ENCODE data around the gene SPTLC2.

The SPTLC2 gene

DNA sequence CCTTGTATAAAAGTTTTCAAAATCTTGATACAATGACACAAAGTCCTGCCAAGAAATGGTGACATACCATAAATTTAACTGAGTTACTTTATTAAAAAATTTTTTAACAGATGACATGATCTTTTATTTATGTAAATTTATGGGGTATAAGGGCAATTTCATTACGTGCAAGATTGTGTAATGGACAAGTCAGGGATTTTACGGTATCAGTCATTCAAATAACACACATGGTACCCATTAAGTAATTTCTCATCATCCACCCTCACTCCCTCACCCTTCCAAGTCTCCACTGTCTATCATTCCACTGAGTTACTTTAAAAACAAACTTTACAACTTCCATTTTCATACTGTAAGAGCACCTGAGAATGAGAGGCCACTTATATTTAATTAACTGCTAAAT, 37.4 kb downstream of the SPTLC2 start:
- no peaks in the 10 kb centered on the region for H3K4me1 ChIP-seq (ENCODE audit: control insufficient read depth in 1 of 2, insufficient read depth in 1 of 2, low read depth in 1 of 2, low read length in 1 of 2)
- no peak for TF ChIP-seq CTCF (IDR thresholded peaks at IDR 0.05)
- no peaks in the 10 kb centered on the region for H3K27me3 ChIP-seq
- peaks cover 38% of the 10 kb centered on the region for H3K36me3 ChIP-seq
- H3K9me3 ChIP-seq = no peaks in the 10 kb centered on the region
- H3K27ac ChIP-seq = no peak overlapping the region
- H3K4me3 ChIP-seq (ENCODE audit: low read depth in 1 of 2, low read length in 1 of 2) = no peak overlapping the region

GRCh38 chr14:77574446-77575115, 41.9 kb downstream of the SPTLC2 start:
- Histone ChIP-seq H3K4me1 (ENCODE audit: control insufficient read depth in 1 of 2, insufficient read depth in 1 of 2, low read depth in 1 of 2, low read length in 1 of 2) (no peaks in the 10 kb centered on the region), H3K36me3 (peaks cover 48% of the 10 kb centered on the region), H3K4me3 (ENCODE audit: low read depth in 1 of 2, low read length in 1 of 2) (no peak overlapping the region), H3K27me3 (no peaks in the 10 kb centered on the region), H3K27ac (no peak overlapping the region), H3K9me3 (no peaks in the 10 kb centered on the region)
- no peak for TF ChIP-seq CTCF (IDR thresholded peaks at IDR 0.05)

- no peak for TF ChIP-seq CTCF (IDR thresholded peaks at IDR 0.05)
- Histone ChIP-seq H3K27ac (no peak overlapping the region), H3K36me3 (peaks cover 54% of the 10 kb centered on the region), H3K27me3 (no peaks in the 10 kb centered on the region), H3K9me3 (no peaks in the 10 kb centered on the region), H3K4me3 (ENCODE audit: low read depth in 1 of 2, low read length in 1 of 2) (no peak overlapping the region), H3K4me1 (ENCODE audit: control insufficient read depth in 1 of 2, insufficient read depth in 1 of 2, low read depth in 1 of 2, low read length in 1 of 2) (no peaks in the 10 kb centered on the region)
These were observed 42.5 kb downstream of the SPTLC2 start for GRCh38 chr14:77573964-77574363.

DNA sequence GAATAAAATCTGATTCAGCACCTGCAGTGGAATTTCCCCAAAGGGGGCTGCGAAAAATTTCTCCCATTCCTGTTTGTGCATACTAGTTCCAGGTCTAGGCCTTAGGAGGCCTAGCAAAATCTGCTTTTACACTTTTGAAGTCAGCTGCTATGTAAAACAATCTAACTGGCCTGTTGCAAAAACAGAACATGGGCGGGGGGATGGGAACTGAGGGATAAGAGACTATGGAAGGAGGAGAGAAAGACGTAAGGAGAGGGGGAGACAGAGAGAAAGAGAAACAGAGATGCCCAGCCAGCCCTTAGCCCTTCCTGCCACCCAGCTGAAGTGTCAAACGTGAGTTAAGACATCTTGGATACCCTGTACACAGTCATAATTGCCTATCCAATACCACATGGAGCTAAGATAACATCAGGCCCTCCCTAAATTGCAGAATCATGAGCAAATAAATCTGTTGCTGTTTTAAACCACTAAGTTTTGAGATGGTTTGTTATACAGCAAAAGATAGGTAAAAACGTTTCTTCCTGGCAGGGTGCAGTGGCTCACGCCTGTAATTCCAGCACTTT, 45.6 kb downstream of the SPTLC2 start:
- Histone ChIP-seq H3K36me3 (peaks cover 37% of the 10 kb centered on the region), H3K9me3 (no peaks in the 10 kb centered on the region), H3K4me1 (ENCODE audit: control insufficient read depth in 1 of 2, insufficient read depth in 1 of 2, low read depth in 1 of 2, low read length in 1 of 2) (peaks cover 7 to 10% of the 10 kb centered on the region in 2 experiments), H3K4me3 (ENCODE audit: low read depth in 1 of 2, low read length in 1 of 2) (no peak overlapping the region), H3K27me3 (no peaks in the 10 kb centered on the region), H3K27ac (peak overlapping the region; percentile 29)
- no peak for TF ChIP-seq CTCF (IDR thresholded peaks at IDR 0.05)

- no peaks in the 10 kb centered on the region for H3K9me3 ChIP-seq
- peak overlapping the region; percentile 77 for H3K27ac ChIP-seq
- TF ChIP-seq CTCF (IDR thresholded peaks at IDR 0.05) = no peak
- H3K36me3 ChIP-seq = peaks cover 45% of the 10 kb centered on the region
- H3K27me3 ChIP-seq = no peaks in the 10 kb centered on the region
- H3K4me1 ChIP-seq (ENCODE audit: control insufficient read depth in 1 of 2, insufficient read depth in 1 of 2, low read depth in 1 of 2, low read length in 1 of 2) = peaks cover 24 to 29% of the 10 kb centered on the region in 2 experiments
- peak overlapping the region; percentile 25 to 54 for H3K4me3 ChIP-seq (ENCODE audit: low read depth in 1 of 2, low read length in 1 of 2)
These were observed 50.5 kb downstream of the SPTLC2 start for GRCh38 chr14:77565994-77566305.
